Amniotic epithelial cell (primary cell): ENCODE measurements around the gene ALDOA.

Experiments used
- DNase-seq: peaks from one replicate; pipeline ENCODE4 v3.0.0-alpha.2; 2010; ENCODE audit warnings: low read depth

Gene ALDOA

GRCh38 chr16:30041841-30042240 is 23.7 kb upstream of the ALDOA start:
- DNase-seq: peak; percentile 43

- DNase-seq: no peak
Observed at GRCh38 chr16:30046178-30046577, 19.4 kb upstream of the ALDOA start.

- DNase-seq: no peak
Observed at GRCh38 chr16:30046588-30046987, 19.0 kb upstream of the ALDOA start.

GRCh38 chr16:30049871-30050270 is 15.7 kb upstream of the ALDOA start:
- no peak for DNase-seq

- peak; percentile 68 for DNase-seq
Observed at GRCh38 chr16:30051518-30051917, 14.0 kb upstream of the ALDOA start.

GRCh38 chr16:30052671-30053372 is 12.7 kb upstream of the ALDOA start:
- DNase-seq: peak; percentile 84

- peak; percentile 61 for DNase-seq
Observed at GRCh38 chr16:30053376-30054015, 12.1 kb upstream of the ALDOA start.

GRCh38 chr16:30054451-30054850 is 11.1 kb upstream of the ALDOA start:
- no peak for DNase-seq

- DNase-seq: no peak
Observed at GRCh38 chr16:30054959-30055553, 10.5 kb upstream of the ALDOA start.

- DNase-seq: peak; percentile 86
Observed at GRCh38 chr16:30060346-30060745, 5.2 kb upstream of the ALDOA start.

- no peak for DNase-seq
Observed at GRCh38 chr16:30060836-30061554, 4.6 kb upstream of the ALDOA start.

- no peak for DNase-seq
Observed at GRCh38 chr16:30063278-30063892, 2.2 kb upstream of the ALDOA start.

GRCh38 chr16:30063893-30064728 is 1.4 kb upstream of the ALDOA start:
- peak; percentile 55 for DNase-seq

- DNase-seq: no peak
Observed at GRCh38 chr16:30064729-30065101, 845 bp upstream of the ALDOA start.

GRCh38 chr16:30065943-30066760 is 592 bp downstream of the ALDOA start:
- peak; percentile 77 for DNase-seq

- DNase-seq: no peak
Observed at GRCh38 chr16:30066761-30067583, 1.4 kb downstream of the ALDOA start.

GRCh38 chr16:30067584-30067916 is 2.0 kb downstream of the ALDOA start:
- DNase-seq: no peak

- no peak for DNase-seq
Observed at GRCh38 chr16:30068333-30068732, 2.8 kb downstream of the ALDOA start.

GRCh38 chr16:30068750-30069610 is 3.4 kb downstream of the ALDOA start:
- no peak for DNase-seq
